Thyroid gland (tissue), 4 donors: ENCODE results near the gene COG3.

ENCODE experiments used
- POLR2A ChIP-seq, 2 donors: fragments of 450-650 bp; IDR thresholded peaks; one replicate each; pipeline ENCODE4 v1.6.1; 2017; ENCODE audit warnings: antibody characterized with exemption in 2 of 2, mild to moderate bottlenecking in 2 of 2, moderate library complexity in 1 of 2
- TF ChIP-seq, protein P1 (sequence below), 6 experiments: fragments of 200-600 bp in 3 of 6; fragments of 450-650 bp in 3 of 6; sonication (generic) in 3 of 6; IDR thresholded peaks; one replicate each; pipeline ENCODE4 v1.5.1; 2016 to 2019; ENCODE audit warnings: antibody characterized with exemption in 6 of 6, mild to moderate bottlenecking in 2 of 6, inconsistent platforms in 1 of 6, moderate library complexity in 1 of 6

DNA sequence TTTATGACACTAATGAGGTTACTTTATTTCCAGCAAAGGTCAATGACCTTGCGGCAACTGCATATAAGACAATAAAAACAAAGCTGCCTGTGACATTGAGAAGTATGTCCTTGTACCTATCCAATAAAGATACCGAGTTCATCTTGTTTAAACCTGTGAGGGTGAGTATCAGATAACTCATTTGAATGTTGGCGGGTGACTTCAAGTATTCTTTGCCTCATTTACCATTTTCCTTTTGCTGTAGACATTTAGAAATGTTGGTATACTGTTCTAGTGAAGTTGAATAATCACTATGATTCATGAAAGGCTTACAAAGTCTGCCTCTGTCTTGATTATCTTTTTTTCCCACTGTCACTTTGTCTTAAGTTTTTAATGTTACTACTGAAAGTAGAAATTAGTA lies 65.0 kb downstream of the COG3 start:
- TF ChIP-seq, protein P1, sequence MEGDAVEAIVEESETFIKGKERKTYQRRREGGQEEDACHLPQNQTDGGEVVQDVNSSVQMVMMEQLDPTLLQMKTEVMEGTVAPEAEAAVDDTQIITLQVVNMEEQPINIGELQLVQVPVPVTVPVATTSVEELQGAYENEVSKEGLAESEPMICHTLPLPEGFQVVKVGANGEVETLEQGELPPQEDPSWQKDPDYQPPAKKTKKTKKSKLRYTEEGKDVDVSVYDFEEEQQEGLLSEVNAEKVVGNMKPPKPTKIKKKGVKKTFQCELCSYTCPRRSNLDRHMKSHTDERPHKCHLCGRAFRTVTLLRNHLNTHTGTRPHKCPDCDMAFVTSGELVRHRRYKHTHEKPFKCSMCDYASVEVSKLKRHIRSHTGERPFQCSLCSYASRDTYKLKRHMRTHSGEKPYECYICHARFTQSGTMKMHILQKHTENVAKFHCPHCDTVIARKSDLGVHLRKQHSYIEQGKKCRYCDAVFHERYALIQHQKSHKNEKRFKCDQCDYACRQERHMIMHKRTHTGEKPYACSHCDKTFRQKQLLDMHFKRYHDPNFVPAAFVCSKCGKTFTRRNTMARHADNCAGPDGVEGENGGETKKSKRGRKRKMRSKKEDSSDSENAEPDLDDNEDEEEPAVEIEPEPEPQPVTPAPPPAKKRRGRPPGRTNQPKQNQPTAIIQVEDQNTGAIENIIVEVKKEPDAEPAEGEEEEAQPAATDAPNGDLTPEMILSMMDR (IDR thresholded peaks at IDR 0.05): no peak
- no peak for TF ChIP-seq POLR2A (IDR thresholded peaks at IDR 0.05)
